Glomerular visceral epithelial cell (primary cell): ENCODE measurements around the gene RABEP2.
"Not testable (repeated sequence)": the region's sequence is repeated elsewhere in the genome, so short reads cannot be mapped to it uniquely, and the experiment has no call there.

Source experiments
- DNase-seq: peaks from one replicate; pipeline ENCODE4 v3.0.0-alpha.2; 2016; ENCODE audit errors: extremely low spot score

Gene RABEP2, protein sequence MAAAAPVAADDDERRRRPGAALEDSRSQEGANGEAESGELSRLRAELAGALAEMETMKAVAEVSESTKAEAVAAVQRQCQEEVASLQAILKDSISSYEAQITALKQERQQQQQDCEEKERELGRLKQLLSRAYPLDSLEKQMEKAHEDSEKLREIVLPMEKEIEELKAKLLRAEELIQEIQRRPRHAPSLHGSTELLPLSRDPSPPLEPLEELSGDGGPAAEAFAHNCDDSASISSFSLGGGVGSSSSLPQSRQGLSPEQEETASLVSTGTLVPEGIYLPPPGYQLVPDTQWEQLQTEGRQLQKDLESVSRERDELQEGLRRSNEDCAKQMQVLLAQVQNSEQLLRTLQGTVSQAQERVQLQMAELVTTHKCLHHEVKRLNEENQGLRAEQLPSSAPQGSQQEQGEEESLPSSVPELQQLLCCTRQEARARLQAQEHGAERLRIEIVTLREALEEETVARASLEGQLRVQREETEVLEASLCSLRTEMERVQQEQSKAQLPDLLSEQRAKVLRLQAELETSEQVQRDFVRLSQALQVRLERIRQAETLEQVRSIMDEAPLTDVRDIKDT

DNA sequence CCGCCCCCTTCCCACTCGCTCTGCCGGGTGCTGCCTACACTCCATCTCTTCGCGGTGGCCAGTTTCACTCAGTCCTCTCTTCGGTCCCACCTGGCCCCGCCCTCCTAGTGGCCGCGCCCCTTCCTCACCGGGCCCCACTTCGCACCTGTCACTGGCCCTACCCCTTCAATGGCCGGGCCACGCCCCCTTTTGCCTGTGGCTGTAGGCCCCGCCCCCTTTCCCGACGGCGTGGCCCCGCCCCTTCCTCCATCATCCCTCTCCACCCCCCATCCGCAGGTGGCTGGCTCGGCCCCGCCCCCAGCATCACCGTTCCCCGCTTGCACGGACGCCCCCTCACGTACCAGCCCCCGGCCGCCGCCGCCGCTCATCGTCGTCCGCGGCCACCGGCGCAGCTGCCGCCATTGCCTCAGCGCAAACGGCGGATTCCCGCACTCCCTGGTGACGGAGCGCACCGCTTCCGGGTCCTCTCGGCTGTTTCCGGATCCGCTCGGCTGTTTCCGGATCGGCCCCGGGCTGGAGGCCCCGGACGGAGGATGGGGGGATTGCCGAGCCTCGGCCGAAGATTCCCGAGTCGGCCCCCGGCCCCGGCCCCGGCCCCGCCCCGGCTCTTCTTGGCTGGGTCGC lies at the start of gene RABEP2:
Gene RABEP2 (minus strand): TSS at position 477 of the 624 bp plus-strand sequence. CDS start 75 bp downstream, at position 402.
- DNase-seq = peak; percentile 92

DNA sequence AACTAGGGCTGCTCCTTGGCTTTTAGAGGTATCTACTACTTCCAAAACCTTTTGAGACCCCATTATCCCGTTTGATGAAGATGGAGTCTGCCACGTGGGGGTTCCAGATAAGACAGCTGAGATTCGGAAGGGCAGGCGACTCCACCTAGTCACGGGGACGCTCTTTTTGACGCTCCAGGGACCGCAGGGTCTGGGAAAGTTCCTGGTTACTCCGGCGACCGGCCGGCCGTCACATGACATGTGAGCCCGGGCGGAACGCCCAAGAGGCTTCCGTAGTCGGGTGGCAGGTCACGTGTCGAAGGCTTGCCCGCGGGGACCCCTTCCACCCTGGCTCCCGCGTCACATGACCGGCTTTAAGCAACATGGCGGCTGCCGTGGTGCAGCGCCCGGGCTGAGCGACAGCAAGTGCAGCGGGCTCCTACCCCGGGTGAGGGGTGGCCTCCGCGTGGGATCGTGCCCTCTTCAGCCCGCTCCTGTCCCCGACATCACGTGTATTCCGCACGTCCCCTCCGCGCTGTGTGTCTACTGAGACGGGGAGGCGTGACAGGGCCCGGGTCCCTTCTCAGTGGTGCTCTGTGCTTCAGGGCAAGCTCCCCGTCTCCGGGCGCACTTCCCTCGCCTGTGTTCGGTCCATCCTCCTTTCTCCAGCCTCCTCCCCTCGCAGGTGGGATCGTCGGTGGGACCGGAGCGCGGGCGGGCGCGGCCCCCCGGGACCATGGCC lies 49.6 kb upstream of the RABEP2 start, which contains the start of gene SPNS1:
Gene SPNS1 (plus strand): TSS at position 342 of the 721 bp plus-strand sequence. CDS start 374 bp downstream, at position 716.
- peak; percentile 92 for DNase-seq

DNA sequence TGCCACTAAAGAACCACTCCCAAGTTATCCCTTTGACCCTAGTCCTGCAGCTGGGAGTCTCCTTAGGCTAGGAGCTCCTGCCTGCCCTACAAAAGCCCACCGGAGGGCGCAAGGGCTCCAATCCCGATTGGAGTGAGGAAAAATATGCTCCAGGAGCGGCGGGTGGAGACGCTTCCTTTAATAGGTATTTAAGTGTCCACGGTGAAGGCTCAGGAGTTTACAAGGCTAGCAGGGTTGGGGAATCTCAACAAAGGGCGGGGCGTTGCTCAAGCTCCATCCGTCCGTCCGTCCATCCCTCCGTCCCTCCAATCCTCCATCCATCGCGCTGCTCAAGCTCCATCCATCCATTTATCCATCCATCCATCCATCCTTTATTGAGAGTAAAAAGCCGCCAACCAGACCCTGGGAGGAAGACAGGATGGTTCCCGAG lies 49.0 kb upstream of the RABEP2 start:
- DNase-seq = peak; percentile 63

DNA sequence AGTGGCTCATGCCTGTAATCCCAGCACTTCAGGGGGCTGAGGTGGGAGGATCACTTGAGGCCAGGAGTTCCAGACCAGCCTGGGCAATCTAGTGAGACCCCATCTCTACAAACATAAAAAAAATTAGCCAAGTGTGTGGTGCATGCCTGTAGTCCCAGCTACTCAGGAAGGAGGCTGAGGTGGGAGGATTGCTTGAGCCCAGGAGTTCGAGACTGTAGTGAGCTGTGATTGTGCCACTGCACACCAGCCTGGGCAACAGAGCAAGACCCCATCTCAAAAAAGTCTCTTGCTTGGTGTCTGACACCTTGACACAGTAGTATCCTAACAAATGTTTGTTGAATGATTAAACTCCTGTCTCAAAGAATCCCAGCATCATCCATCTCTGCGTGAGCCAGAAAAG lies 44.7 kb upstream of the RABEP2 start:
- not testable (repeated sequence) for DNase-seq

DNA sequence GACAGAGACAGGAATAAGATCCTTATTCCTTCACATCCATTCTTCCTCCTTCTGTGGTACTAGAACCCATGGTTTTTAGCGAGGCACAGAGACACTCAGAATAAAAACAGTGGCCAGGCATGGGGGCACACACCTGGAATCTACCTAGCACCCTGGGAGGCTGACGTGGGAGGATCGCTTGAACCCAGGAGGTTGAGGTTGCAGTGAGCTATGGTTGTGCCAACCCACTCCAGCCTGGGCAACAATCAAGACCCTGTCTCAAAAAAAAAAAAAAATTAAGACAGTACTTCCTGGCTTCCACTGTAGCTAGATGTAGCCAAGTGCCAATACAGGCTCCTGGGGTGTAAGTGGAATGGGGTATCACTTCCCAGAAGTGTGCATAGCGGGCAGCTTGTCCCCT lies 42.1 kb upstream of the RABEP2 start:
- DNase-seq = no peak

DNA sequence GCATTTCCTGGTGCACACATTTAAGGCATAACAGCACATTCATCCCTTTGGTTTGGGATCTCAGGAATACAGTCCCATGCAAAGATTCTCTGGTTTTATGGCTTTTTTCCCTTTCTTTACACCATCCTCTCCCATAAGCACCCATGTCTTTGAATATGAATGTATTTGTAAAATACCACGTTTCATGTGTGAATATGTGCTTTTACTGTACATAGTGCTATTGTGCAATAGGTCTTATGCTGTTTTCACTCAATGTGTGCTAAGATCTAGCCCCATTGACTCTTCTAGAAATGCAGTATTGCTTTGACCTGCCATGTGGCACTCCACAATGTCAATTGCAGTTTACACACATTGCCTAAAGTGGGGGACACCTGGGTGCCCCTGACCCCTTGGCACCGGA lies 39.5 kb upstream of the RABEP2 start:
- no peak for DNase-seq

DNA sequence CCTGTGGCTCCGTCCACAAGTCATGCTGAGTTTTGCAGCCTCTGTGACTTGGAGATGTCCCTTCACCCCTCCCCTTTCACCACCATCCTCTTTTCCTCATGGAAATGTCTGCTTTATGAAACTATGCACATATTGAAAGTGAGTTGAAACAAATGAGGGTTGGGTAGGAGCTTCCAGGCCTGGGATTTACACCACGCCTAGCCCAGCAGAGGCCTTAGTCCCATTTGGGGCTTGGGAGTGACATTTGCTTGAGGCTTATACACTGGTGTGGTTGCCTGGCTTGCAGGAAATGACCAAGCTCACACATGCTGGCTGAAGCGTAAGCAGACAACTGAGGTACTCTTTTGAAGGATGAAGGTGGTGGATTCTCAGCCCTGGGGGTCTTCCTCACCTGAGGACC lies 39.0 kb upstream of the RABEP2 start:
- DNase-seq = no peak

DNA sequence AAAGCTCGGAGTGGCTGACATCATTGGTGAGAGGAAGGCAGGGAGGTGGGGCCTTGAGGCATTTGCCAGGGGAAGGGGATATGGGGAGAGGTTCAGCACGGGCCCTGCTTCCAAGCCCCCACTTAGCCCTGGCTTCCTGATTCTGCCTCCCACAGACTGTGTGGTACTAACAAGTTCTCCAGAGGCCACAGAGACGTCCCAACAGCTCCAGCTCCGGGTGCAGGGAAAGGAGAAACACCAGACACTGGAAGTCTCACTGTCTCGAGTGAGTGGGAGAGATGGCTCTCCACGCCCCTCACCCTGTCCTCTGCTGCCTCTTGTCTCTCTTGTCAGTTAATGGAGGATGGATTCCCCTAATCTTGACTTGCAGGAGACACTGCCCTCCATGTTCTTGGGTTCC lies 33.8 kb upstream of the RABEP2 start:
- no peak for DNase-seq

DNA sequence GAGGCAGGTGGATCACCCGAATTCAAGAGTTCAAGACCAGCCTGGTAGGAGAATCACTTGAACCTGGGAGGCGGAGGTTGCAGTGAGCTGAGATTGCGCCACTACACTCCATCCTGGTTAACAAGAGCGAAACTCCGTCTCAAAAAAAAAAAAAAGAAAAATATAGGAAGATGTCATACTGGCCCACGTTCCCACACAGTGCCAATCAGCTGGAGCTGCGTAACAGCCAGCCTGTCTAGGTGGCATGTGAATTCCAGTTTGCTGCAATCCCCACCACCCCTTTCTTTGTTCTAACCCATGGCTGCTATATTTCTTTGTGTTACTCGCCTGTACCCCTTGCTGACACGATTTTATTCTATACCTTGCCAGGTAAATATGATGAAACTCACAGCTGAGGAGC lies 33.2 kb upstream of the RABEP2 start:
- DNase-seq = no peak

DNA sequence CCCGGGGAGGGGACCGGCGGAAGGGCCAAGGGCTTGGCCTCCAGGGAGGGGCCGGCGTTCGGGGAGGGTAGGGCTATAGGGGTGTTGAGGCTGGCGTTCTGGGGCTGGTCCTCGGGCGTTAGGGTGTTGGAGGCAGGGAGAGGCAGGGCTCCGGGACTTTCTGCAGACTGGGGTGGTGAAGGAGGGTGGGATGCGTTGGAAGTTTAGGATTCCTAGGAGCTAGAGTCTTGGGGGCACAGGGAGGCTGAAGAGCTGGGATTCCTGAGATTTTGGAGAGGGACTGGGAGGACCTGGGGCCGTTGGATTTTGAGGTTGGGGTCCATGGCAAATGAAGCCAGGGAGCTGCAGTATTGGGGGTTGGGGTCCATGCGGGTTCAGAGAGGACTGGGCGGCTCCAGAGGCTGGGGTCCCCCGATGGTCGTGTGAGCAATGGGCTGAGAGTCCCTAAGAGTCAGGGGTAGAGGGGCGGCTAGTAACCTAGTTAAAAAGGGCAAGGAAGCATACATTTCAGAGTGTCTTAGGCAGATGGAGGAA lies 26.4 kb upstream of the RABEP2 start:
- no peak for DNase-seq

DNA sequence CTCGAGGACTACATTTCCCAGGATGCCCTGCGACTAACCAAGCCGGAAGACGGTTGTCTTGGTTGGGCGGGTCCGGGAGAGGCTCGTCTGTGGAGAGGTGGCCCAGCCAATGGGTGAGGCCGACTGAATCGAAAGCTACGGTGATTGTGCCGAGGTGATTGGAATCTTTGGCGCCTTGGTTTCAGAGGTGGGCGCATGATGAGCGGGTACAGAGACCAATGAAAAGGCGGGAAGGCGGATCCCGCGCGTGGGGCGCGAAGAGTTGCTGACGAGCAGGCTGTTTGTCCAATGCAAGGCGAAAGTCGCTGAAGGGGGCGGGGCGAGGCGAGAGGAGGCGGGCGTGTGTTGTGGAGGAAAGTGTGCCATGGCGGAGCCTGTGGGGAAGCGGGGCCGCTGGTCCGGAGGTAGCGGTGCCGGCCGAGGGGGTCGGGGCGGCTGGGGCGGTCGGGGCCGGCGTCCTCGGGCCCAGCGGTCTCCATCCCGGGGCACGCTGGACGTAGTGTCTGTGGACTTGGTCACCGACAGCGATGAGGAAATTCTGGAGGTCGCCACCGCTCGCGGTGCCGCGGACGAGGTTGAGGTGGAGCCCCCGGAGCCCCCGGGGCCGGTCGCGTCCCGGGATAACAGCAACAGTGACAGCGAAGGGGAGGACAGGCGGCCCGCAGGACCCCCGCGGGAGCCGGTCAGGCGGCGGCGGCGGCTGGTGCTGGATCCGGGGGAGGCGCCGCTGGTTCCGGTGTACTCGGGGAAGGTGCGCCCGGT lies 25.8 kb upstream of the RABEP2 start, which contains the start of gene NFATC2IP:
Gene NFATC2IP (plus strand): TSS at position 290 of the 762 bp plus-strand sequence. CDS start 75 bp downstream, at position 365.
- DNase-seq = peak; percentile 99

DNA sequence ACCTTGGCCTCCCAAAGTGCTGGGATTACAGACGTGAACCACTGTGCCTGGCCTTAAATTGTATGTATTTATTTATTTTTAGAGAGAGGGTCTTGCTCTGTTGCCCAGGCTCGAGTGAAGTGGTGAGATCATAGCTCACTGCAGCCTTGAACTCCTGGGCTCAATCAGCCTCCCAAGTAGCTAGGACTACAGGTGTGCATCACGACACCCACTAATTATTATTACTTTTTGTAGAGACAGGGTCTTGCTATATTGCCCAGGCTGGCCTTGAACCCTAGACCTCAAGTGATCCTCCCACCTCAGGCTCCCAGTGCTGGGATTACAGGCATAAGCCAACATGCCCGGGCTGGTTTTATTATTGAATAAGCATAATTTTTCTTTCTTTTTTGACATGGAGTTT lies 21.6 kb upstream of the RABEP2 start:
- DNase-seq = no peak

DNA sequence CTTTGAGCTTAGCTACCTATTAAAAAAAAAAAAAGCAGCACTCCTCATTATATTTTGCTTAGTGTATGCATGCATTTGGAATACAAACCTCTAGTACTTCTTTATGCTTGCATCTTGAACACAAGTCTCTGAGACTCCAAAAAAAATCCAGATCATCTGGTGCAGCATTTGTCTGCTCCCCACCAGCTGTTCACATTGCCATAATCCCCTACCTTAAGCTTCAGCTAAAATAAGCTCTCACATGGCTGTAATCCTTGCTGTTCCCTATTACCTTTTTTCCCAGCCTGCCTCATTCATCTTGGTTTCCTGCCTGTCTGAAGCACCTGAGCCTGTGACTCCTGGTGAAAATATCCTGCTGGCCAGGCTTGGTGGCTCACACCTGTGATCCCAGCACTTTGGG lies 18.2 kb upstream of the RABEP2 start:
- no peak for DNase-seq

DNA sequence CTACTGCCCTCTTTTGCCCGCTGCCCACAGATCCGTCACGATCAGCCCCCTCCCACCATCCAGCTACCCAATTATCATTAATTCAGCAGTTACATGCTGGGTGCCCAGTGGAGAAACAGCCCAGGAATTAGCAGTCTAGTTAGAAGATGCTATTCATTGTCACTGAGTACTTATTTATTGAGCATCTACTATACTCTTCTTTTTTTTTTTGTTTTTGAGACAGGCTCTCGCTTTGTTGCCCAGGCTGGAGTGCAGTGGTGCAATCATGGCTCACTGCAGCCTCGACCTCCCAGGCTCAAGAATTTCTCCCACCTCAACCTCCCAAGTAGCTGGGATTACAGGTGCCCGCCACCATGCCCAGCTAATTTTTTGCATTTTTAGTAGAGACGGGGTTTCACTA lies 14.8 kb upstream of the RABEP2 start:
- not testable (repeated sequence) for DNase-seq

DNA sequence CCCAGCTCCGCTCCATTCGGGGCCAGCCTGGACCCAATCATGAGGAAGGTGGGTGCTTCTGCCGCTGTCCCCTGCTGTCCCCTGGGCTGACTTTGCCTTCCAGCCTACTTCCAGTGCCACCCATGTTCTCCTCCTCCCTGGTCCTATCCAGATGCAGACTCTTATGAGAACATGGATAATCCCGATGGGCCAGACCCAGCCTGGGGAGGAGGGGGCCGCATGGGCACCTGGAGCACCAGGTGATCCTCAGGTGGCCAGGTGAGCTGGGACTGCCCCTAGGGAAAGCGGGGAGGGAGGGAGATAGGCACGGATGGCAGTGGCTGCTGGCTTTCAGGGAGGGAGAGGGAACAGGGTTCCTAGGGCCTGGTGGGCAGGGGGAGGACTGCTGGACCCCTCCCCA lies 13.7 kb upstream of the RABEP2 start:
- no peak for DNase-seq

DNA sequence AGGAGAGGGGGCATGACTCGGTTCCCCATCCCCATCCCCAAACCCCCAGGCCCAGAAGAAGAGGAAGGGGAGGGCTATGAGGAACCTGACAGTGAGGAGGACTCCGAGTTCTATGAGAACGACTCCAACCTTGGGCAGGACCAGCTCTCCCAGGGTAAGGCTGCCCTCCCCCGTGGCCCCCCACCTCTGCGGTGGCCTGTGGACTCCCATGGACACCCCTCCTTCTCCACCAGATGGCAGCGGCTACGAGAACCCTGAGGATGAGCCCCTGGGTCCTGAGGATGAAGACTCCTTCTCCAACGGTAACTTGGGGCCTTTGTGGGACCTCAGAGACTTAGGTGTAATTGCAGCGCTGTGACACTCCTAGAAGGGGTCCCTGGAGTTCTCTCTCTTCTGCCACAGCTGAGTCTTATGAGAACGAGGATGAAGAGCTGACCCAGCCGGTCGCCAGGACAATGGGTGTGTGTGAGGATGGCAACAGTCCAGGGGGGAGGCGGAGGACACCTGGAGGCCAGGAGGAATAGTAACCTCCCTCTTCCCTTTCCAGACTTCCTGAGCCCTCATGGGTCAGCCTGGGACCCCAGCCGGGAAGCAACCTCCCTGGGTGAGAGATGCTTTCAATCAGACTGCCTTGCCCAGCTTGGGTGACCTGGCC lies 12.3 kb upstream of the RABEP2 start:
- DNase-seq = no peak

DNA sequence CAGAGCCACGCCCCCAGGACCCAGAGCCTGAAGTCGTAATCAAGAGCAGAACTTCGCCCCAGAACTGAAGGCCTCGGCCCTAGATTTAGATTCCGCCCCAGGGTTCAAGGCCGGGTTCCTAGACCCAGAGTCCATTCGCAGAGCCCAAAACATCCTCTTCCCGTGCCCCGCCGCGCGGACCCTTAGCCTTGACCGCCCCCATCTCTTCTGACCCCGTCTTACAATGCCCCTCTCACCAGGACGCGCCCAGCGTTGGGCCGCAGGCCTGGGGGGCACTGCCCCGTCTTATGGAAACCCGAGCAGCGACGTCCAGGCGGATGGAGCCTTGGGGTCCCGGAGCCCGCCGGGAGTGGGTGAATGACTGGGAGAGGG lies 11.7 kb upstream of the RABEP2 start:
- no peak for DNase-seq

DNA sequence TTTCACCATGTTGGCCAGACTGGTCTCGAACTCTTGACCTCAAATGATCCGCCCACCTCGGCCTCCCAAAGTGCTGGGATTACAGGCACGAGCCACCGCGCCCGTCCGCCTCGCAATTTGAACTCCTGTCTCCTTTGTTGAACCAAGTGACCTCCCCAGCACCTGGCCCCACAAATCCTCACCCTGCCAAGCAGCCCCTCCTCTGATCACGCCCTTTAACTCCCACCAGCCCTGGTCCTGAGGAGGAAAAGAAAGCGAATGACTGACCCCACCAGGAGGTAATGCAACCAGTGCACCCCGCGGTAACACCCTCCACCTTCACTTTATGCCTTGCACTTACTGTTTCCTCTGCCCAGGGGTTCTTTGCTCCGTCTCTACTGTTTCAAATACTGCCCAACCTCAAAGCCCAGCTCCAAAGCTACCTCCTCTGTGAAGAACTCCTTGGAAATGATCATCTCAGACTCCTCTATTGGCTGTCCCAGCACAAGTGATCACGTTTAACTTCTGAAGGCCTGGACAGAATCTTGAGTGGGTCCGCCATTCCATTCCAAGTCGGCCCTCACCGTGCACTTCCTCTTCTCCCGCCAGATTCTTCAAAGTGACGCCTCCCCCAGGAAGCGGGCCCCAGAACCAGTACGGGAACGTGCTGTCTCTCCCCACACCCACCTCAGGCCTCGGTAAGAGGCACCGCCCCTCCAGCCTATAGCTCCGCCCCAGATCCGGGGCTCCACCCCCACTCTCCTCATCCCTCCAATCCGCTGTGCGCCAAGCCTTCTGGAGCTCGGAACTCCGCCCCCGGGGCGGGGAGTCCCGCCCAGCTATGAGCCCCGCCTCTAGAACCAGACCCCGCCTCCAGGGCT lies 11.1 kb upstream of the RABEP2 start:
- DNase-seq = peak; percentile 68

DNA sequence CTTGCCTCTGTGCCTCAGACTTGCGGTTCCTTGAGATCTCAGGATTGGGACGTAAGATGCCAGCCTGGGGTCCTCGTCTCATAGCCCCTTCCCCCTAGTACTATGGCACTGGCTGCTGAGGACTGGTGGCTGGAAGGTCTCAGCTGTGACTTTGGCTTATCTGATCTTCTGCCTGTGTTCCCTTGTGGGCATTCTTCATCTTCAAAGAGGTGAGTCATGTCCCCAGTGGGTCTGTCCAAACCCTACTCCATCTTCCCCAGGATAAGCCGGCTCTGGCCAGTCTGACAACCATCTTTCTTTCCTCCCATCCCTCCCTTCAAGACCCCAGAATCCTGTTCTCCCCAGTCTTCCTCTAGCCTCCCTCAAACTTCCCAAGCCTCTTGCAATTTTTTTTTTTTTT lies 10.3 kb upstream of the RABEP2 start:
- DNase-seq = no peak

DNA sequence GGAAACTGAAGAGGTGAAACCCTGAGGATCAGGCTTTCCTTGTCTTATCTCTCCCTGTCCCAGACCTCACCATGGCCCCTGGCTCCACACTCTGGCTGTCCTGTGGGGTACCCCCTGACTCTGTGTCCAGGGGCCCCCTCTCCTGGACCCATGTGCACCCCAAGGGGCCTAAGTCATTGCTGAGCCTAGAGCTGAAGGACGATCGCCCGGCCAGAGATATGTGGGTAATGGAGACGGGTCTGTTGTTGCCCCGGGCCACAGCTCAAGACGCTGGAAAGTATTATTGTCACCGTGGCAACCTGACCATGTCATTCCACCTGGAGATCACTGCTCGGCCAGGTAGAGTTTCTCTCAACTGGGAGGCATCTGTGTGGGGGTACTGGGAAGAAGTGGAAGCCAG lies 8.1 kb upstream of the RABEP2 start:
- no peak for DNase-seq
